Liver (tissue), 9 donors: ENCODE results near the gene GREB1L. TPM values are rescaled to one million over a fixed set of nuclear protein-coding genes. Genes with fewer than 3 reads are reported as not detected.

Experiments
- DNase-seq: peaks from one replicate; pipeline ENCODE4 v3.0.0-alpha.2; 2017; ENCODE audit warnings: low spot score
- H3K27ac ChIP-seq, 2 donors: one replicate each; pipeline ENCODE4 v1.7.0; 2013; ENCODE audit warnings: inconsistent platforms in 2 of 2, low read length in 2 of 2, control low read depth in 1 of 2, low read depth in 1 of 2, mild to moderate bottlenecking in 1 of 2
- H3K27me3 ChIP-seq, 4 donors: one replicate each; pipeline versions ENCODE4 v1.6.1 to v1.7.0; 2013; ENCODE audit warnings: low read length in 3 of 4, inconsistent platforms in 1 of 4, mild to moderate bottlenecking in 1 of 4, moderate library complexity in 1 of 4; ENCODE audit not compliant: control insufficient read depth in 4 of 4, insufficient read depth in 4 of 4
- H3K36me3 ChIP-seq, 4 donors: one replicate each; pipeline versions ENCODE4 v1.6.1 to v1.7.0; 2013; ENCODE audit warnings: low read length in 3 of 4, mild to moderate bottlenecking in 3 of 4, low read depth in 1 of 4, moderate library complexity in 1 of 4; ENCODE audit not compliant: control insufficient read depth in 4 of 4, insufficient read depth in 3 of 4
- H3K4me1 ChIP-seq, 4 donors: one replicate each; pipeline versions ENCODE4 v1.6.1 to v1.7.0; 2013; ENCODE audit warnings: low read length in 3 of 4, mild to moderate bottlenecking in 3 of 4, moderate library complexity in 1 of 4; ENCODE audit not compliant: control insufficient read depth in 4 of 4, insufficient read depth in 4 of 4
- H3K4me3 ChIP-seq, 3 donors: one replicate each; pipeline versions ENCODE4 v1.6.1 to v1.7.0; 2013; ENCODE audit warnings: low read length in 3 of 3, control low read depth in 1 of 3, low read depth in 1 of 3, mild to moderate bottlenecking in 1 of 3
- H3K9ac ChIP-seq, 2 donors: one replicate each; pipeline ENCODE4 v1.7.0; 2013; ENCODE audit warnings: low read length in 2 of 2, mild to moderate bottlenecking in 2 of 2, moderate library complexity in 2 of 2, control low read depth in 1 of 2, low read depth in 1 of 2
- H3K9me3 ChIP-seq, 4 donors: one replicate each; pipeline versions ENCODE4 v1.6.1 to v1.7.0; 2013; ENCODE audit warnings: low read length in 3 of 4; ENCODE audit not compliant: control insufficient read depth in 4 of 4
- EGR1 ChIP-seq, 2 donors: IDR thresholded peaks; 2 replicates each; pipeline ENCODE4 v1.6.1; 2016 to 2018; ENCODE audit warnings: antibody characterized with exemption in 2 of 2, low read depth in 2 of 2
- FOXA1 ChIP-seq: IDR thresholded peaks from 2 replicates; pipeline ENCODE4 v1.6.1; 2016; ENCODE audit warnings: antibody characterized with exemption
- FOXA2 ChIP-seq: IDR thresholded peaks from 2 replicates; pipeline ENCODE4 v1.6.1; 2016; ENCODE audit warnings: antibody characterized with exemption
- GABPA ChIP-seq, 2 donors: IDR thresholded peaks in 1 of 2; conservative IDR thresholded peaks in 1 of 2; 2 replicates each; pipeline ENCODE4 v1.6.1; 2016; ENCODE audit warnings: antibody characterized with exemption in 2 of 2, mild to moderate bottlenecking in 1 of 2, moderate library complexity in 1 of 2
- HNF4G ChIP-seq: IDR thresholded peaks from 2 replicates; pipeline ENCODE4 v1.6.1; 2016; ENCODE audit warnings: antibody characterized with exemption
- NR2F2 ChIP-seq: IDR thresholded peaks from 2 replicates; pipeline ENCODE4 v1.6.1; 2016; ENCODE audit warnings: antibody characterized with exemption
- RAD21 ChIP-seq, 2 donors: IDR thresholded peaks; 2 replicates each; pipeline ENCODE4 v1.6.1; 2016; ENCODE audit warnings: antibody characterized with exemption in 2 of 2, mild to moderate bottlenecking in 2 of 2
- REST ChIP-seq: IDR thresholded peaks from 2 replicates; pipeline ENCODE4 v1.6.1; 2016; ENCODE audit warnings: antibody characterized with exemption, mild to moderate bottlenecking
- SP1 ChIP-seq: IDR thresholded peaks from 2 replicates; pipeline ENCODE4 v1.6.1; 2018; ENCODE audit warnings: antibody characterized with exemption, mild to moderate bottlenecking
- TAF1 ChIP-seq: conservative IDR thresholded peaks from 2 replicates; pipeline ENCODE4 v1.6.1; 2016; ENCODE audit warnings: antibody characterized with exemption, mild to moderate bottlenecking
- YY1 ChIP-seq: IDR thresholded peaks from 2 replicates; pipeline ENCODE4 v1.6.1; 2016; ENCODE audit warnings: antibody characterized with exemption, mild to moderate bottlenecking
- WGBS: extraction: QIAGEN DNeasy Blood & Tissue Kit; methylation state at CpG from one replicate; pipeline ENCODE4 v1.1.7; 2013; 5-methylcytosine and 5-hydroxymethylcytosine counted together
- polyA plus RNA-seq, 2 donors: library from polyadenylated mRNA; stranded (reverse) in 1 of 2; unstranded in 1 of 2; fragments of 200-250 nt in 1 of 2; fragments of >200 nt in 1 of 2; fragmentation: Nextera tagmentation in 1 of 2; extraction: Ambion mirVana in 1 of 2; gene quantifications; one replicate each; pipeline versions ENCODE4 v1.2.1 to v1.2.3, GENCODE V29; 2013 to 2015
- total RNA-seq, 2 donors: library from RNA; depleted of rRNA; stranded (reverse); fragments of >200 nt; gene quantifications; one replicate each; pipeline ENCODE4 v1.2.3, GENCODE V29; 2014
- TF ChIP-seq, protein P1 (sequence below): fragments of 150-350 bp; IDR thresholded peaks from 2 replicates; pipeline ENCODE4 v1.5.1; 2017; ENCODE audit warnings: improper control_type of control experiment, low read depth, low read length; ENCODE audit not compliant: missing input control
- TF ChIP-seq, protein P2 (sequence below): IDR thresholded peaks from 2 replicates; pipeline ENCODE4 v1.6.1; 2016; ENCODE audit warnings: antibody characterized with exemption
- TF ChIP-seq, protein P3 (sequence below): IDR thresholded peaks from 2 replicates; pipeline ENCODE4 v1.6.1; 2016; ENCODE audit warnings: antibody characterized with exemption
- donor health status: healthy.
- donor health status: healthy.
- donor health status: healthy.
- donor health status: healthy.
- donor health status: healthy.

Gene GREB1L
- total and polyA plus RNA-seq, 4 donors = 1.2 to 13.1 (median 3.0) TPM

- TF ChIP-seq, protein P1, sequence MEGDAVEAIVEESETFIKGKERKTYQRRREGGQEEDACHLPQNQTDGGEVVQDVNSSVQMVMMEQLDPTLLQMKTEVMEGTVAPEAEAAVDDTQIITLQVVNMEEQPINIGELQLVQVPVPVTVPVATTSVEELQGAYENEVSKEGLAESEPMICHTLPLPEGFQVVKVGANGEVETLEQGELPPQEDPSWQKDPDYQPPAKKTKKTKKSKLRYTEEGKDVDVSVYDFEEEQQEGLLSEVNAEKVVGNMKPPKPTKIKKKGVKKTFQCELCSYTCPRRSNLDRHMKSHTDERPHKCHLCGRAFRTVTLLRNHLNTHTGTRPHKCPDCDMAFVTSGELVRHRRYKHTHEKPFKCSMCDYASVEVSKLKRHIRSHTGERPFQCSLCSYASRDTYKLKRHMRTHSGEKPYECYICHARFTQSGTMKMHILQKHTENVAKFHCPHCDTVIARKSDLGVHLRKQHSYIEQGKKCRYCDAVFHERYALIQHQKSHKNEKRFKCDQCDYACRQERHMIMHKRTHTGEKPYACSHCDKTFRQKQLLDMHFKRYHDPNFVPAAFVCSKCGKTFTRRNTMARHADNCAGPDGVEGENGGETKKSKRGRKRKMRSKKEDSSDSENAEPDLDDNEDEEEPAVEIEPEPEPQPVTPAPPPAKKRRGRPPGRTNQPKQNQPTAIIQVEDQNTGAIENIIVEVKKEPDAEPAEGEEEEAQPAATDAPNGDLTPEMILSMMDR = no peak
- no peak for DNase-seq
Observed at GRCh38 chr18:21300035-21300907, 58.2 kb downstream of the GREB1L start.

DNA sequence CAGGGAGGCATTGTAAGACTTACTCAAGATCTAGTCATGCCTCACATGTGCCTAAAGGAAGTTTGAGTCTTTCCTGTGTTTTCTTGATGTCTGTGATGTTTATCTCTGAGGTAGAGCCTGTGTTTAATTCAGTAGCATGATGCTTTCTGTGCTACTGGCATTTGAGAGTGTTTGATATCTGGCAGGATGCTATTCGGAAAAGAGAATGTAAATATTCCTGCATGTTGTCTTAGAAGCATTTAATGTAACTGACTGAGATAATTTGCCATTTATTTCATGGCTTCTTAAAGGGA lies 58.8 kb downstream of the GREB1L start:
- no peaks in the 10 kb centered on the region for H3K36me3 ChIP-seq
- H3K9me3 ChIP-seq = no peaks in the 10 kb centered on the region
- no peaks in the 10 kb centered on the region for H3K4me1 ChIP-seq
- H3K27me3 ChIP-seq = no peaks in the 10 kb centered on the region
- 77% methylated on average over 1 of the region's 1 CpG for WGBS
- no peak overlapping the region for H3K9ac ChIP-seq
- H3K4me3 ChIP-seq = no peak overlapping the region
- no peak for DNase-seq
- no peak overlapping the region for H3K27ac ChIP-seq
- TF ChIP-seq HNF4G = no peak
- no peak for TF ChIP-seq NR2F2
- no peak for TF ChIP-seq RAD21 (IDR thresholded peaks at IDR 0.05)
- no peak for TF ChIP-seq FOXA2
- no peak for TF ChIP-seq SP1
- no peak for TF ChIP-seq REST
- TF ChIP-seq YY1 = no peak
- TF ChIP-seq, protein P1 = no peak
- TF ChIP-seq, protein P2, sequence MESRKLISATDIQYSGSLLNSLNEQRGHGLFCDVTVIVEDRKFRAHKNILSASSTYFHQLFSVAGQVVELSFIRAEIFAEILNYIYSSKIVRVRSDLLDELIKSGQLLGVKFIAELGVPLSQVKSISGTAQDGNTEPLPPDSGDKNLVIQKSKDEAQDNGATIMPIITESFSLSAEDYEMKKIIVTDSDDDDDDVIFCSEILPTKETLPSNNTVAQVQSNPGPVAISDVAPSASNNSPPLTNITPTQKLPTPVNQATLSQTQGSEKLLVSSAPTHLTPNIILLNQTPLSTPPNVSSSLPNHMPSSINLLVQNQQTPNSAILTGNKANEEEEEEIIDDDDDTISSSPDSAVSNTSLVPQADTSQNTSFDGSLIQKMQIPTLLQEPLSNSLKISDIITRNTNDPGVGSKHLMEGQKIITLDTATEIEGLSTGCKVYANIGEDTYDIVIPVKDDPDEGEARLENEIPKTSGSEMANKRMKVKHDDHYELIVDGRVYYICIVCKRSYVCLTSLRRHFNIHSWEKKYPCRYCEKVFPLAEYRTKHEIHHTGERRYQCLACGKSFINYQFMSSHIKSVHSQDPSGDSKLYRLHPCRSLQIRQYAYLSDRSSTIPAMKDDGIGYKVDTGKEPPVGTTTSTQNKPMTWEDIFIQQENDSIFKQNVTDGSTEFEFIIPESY = no peak
- TF ChIP-seq, protein P3, sequence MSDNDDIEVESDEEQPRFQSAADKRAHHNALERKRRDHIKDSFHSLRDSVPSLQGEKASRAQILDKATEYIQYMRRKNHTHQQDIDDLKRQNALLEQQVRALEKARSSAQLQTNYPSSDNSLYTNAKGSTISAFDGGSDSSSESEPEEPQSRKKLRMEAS = no peak
- no peak for TF ChIP-seq EGR1 (IDR thresholded peaks at IDR 0.05; ENCODE audit: low read depth in 2 of 2)
- TF ChIP-seq FOXA1 = no peak
- no peak for TF ChIP-seq GABPA (IDR thresholded peaks at IDR 0.05 in 1 of 2, conservative IDR thresholded peaks at IDR 0.05 in 1 of 2)
- TF ChIP-seq TAF1 = no peak

More at GRCh38 chr18:21300035-21300907, 58.2 kb downstream of the GREB1L start:
- H3K4me1 ChIP-seq = no peaks in the 10 kb centered on the region
- no peak overlapping the region for H3K9ac ChIP-seq
- H3K36me3 ChIP-seq = no peaks in the 10 kb centered on the region
- no peaks in the 10 kb centered on the region for H3K9me3 ChIP-seq
- H3K4me3 ChIP-seq = no peak overlapping the region
- 54% methylated on average over 6 of the region's 6 CpGs for WGBS
- no peak overlapping the region for H3K27ac ChIP-seq
- H3K27me3 ChIP-seq = no peaks in the 10 kb centered on the region
